Left renal cortex interstitium (tissue), 4 donors: ENCODE data around the gene PCNX3. TPM values are rescaled to one million over a fixed set of nuclear protein-coding genes. Genes with fewer than 3 reads are reported as not detected.
A peak's percentile ranks its signal among the peaks of the same experiment; 100 is the strongest.
"Not testable (repeated sequence)": the region's sequence is repeated elsewhere in the genome, so short reads cannot be mapped to it uniquely, and the experiment has no call there.

ENCODE experiments used
- DNase-seq, 4 donors: peaks; one replicate each; pipeline ENCODE4 v3.0.0-alpha.2; 2013; ENCODE audit warnings: low read depth in 4 of 4, low spot score in 2 of 4, missing footprints in 1 of 4
- polyA plus RNA-seq, 4 donors: library from polyadenylated mRNA; unstranded; fragments of 120-200 nt; gene quantifications; one replicate each; pipeline ENCODE4 v1.2.1, GENCODE V29; 2013; ENCODE audit not compliant: insufficient read length in 4 of 4

PCNX3 gene
- polyA plus RNA-seq, 4 donors = 22.4 to 43.0 (median 34.9) TPM

DNA sequence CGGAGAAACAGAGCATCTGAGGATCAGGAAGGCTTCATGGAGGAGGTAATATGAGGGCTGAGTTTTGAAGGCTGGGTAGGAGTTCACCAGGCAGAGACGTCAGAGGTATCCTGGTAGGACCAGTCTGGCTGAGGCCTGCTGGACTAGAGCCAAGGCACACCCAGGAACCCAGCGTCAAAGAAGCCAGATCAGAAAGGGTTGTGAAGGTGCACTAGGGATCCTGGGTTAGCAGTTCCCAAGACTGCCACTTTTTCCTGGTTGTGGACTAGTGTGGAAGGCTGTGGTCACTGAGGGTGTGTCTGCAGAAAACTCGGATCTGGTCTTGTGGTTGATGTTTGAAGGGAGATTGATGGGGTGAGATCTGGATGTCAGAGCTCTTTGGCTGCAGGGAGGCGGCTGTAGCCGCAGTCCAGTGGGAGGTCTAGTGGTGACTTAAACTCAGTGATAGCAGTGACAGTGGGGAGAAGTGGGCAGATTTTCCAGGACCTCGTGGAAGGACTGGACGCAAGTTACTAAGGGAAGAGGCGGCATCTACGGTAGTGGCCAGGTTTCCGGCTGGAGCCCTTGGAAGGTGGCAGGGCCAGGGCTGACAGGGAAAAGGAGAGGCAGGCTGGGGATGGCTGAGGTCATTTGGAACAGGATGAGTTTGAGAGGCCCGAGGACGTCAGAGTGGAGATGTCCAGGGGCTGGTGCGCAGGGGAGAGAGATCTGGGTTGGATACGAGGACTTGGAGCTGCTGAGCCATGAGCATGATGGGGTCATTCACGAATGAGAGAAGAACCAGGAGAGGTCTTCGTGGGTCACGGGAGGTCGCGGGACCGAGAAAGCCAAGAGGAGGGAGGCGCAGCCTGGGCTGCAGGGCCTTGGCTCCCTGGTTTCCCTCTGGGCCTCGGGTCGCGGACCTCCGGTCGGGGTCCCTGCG, 36.3 kb downstream of the PCNX3 start:
- DNase-seq = no peak

GRCh38 chr11:65652511-65653228, 37.1 kb downstream of the PCNX3 start:
- peak; percentile 84 to 91 (median 87) for DNase-seq

DNA sequence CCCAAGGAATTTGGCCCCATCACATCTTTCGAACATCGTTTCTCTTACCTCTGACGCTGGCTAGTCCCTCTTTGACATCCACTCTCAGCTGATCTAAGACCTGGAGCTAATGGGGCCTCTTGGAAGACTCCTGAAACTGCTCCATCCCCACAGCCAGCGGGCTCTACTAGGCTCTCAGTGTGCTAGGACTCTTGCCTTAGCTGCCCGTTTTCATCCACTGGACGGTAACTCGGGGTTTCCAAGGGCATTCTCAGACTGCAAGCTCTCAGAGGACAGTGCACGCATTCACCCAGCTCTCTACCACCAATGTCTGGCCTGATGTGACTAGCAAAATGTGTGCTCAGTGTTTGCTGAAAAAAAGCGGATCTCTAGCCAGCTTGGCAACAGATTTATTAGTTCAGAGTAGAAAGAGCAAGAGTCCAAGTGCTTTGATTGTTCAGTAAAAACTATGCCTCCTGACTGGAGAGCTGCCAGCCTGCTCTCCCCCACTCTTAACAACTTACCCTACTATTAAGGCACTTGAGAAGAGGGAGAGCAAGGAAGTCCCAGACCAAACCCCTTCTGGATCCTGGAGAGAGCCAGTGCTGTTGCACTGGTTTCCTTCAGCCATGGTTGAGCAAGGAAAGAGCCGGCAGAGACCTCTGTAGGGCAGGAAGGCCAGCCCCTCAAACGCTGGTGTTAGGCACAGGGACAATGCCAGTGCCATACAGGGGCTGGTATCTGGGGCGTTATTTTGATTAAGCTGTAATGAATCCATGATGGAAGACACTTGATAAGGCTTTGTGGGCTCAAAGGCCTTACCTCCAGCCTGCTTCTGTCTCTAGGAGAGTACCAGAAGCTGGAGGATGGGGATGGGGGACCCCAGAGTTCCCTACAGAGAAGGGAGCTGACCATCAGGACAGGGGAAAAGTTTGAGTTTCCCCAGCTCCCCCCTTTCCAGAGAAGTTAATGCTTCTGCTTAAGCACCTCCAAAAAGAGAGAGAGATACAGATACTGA, 38.0 kb downstream of the PCNX3 start:
- no peak for DNase-seq

GRCh38 chr11:65654375-65655349, 39.1 kb downstream of the PCNX3 start:
- DNase-seq = no peak

DNA sequence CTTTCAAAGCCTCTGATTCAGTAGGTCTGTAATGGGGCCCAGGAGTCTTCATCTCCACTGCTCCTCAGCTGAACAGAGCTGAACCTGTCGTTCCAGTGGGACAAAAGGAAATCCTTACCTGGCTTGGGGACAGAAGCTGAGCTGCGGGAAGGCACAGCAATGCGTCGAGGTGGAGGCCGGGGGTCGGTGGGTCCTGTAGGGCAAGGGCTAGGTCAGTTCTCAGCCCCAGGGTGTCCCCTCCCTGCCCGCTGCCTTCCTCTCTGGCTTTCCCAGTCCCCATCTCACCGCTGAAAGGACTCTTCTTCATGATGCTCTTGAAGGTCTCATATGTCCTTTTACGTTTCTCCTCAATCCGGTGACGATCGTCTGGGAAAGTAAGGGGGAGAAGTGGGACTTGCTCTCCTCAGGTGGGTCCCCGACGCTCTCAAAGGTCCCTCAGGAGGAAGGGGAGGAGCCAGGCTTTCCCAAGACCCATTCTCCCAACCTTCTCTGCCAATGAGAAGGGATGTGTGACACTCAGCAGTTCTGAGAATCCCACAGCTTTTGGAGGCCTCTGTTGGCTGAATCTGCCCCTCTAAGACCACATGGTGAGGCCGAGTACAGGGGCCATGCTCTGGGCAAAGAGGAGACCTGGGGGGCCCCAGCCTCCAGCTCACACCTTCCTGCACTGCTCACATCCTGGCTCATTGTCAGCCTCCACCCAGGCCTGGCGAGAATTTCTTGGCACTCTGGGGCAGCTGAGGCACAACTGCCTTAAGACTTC, 40.2 kb downstream of the PCNX3 start:
- no peak for DNase-seq

GRCh38 chr11:65657426-65657825, 41.9 kb downstream of the PCNX3 start:
- DNase-seq = no peak

GRCh38 chr11:65658174-65659021, 42.8 kb downstream of the PCNX3 start:
- DNase-seq = no peak

DNA sequence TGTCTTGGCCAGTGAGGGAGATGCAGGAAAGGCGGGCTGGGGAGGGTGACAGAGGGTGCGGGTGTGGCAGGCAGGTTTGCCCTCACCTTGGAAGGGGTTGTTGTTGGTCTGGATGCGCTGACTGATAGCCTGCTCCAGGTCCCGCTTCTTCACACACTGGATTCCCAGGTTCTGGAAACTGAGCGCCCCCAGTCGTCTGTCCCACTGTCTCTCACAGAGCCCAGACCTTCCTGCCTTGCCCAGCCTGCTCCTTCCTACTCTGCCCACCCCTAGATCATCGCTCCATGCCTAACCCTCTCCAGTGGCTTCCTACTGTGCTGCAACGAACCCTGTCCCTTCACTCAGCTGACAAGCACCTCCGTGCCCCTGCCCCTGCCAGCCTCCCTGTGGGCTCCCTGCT, 44.5 kb downstream of the PCNX3 start:
- DNase-seq = no peak

- not testable (repeated sequence) for DNase-seq
Observed at GRCh38 chr11:65660908-65661307, 45.3 kb downstream of the PCNX3 start.

GRCh38 chr11:65661599-65662246, 46.1 kb downstream of the PCNX3 start:
- DNase-seq = no peak

DNA sequence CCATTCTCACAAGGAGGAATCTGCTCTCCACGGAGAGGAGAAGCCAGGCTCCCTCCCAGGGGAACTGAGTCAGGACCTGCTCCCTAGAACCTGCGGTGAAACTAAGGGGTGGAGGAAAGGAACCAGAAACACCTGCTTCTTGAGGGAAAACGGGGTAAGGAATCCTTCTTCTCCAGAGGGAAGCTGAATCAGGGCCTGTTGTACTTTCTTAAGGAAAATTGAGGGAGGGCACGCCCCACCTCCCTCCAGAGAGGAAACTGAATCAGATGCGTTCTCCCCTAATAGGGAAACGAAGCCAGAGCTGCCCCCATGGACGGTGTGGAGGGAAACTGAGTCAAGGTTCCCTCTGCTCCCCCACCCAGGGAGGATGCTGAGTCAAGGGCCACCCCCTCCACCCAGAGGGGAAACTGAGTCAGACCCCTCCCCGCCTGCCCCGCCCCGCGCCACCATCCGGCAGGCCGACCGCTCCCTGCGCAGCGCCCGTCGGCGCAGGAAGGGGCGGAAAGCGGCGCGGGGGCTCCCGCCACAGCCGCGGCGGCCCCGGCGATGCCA, 46.7 kb downstream of the PCNX3 start:
- no peak for DNase-seq

- DNase-seq = peak; percentile 82 to 84 (median 84)
Observed at GRCh38 chr11:65662799-65663638, 47.4 kb downstream of the PCNX3 start, which contains the start of gene RELA. RELA (minus strand) TSS chr11:65662916; CDS start chr11:65662832, 84 bp downstream.

DNA sequence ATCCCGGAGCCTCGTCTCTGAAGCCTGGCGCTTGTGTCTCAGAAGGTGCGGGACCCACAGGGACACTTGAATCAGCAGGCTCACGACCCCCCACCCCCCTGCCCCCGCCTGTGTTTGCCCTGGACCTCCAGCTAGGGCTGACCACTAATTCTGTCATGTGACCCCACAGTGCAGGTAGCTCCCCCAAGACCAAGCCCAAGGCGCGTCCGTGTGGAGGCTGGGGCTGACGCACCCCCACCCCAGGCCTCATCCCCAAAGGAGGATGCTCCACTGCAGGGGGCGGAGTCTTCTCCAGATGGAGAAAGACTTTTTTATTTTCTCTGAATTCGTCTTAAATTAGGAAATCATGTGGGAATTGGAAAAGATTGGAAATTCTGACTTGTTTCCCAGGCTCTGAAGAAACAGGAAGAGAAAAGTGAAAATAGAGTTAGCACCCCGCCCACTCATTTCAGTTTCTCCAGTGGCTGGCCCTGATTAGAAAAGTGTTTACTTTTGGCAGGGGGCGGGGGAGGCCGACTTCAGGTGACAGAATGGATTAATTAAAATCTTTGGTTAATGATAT, 48.1 kb downstream of the PCNX3 start:
- no peak for DNase-seq

- no peak for DNase-seq
Observed at GRCh38 chr11:65672180-65672860, 56.7 kb downstream of the PCNX3 start.

DNA sequence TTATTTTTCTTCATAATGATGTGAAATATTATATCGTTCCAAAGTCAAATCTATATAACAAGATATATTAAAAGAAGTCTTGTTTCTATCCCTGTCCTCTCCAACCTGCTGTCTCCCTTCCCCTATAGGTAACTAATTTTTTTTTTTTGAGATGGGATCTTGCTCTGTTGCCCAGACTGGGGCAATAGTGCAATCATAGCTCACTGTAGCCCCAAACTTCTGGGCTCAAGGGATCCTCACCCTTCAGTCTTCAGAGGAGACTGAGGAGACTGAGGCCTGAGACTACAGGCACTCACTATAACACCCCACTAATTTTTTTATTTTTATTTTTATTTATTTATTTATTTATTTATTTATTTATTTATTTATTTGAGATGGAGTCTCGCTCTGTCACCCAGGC, 57.4 kb downstream of the PCNX3 start:
- DNase-seq = no peak
